ENCODE results near the gene ARMC2.

Gene ARMC2

DNA sequence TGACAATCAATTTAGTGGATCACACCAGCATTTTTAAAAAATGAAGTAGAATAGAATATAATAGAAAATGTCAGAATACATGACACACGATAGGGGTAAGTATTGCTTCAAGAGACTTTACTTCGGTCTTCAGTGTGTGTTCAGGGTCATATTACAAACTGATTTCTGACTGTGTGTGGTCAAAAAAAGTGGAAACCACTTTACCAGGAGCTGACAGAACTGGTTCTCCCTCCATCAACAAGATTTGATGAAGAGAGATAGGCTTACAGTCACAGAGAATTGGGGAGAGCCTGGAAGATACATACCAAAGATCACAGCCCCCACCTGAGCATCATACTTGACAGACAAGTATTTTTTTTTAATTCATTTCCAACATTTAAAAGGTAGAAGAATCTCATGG lies 21.7 kb downstream of the ARMC2 start:
- Histone ChIP-seq H3K27ac (ENCODE audit: low read length) (no peak overlapping the region), H3K9me3 (ENCODE audit: control insufficient read depth, insufficient read depth, low read length) (no peaks in the 10 kb centered on the region), H3K27me3 (ENCODE audit: control insufficient read depth, insufficient read depth, low read length) (no peaks in the 10 kb centered on the region), H3K36me3 (ENCODE audit: control insufficient read depth, insufficient read depth, low read length) (no peaks in the 10 kb centered on the region), H3K4me1 (ENCODE audit: control insufficient read depth, insufficient read depth, low read length) (0 out of 2 replicates have a peak, but pooled peaks cover 1% of the 10 kb centered on the region), H3K4me3 (ENCODE audit: low read length) (no peak overlapping the region)
- DNase-seq (ENCODE audit: low read depth, low spot score): no peak
- WGBS (ENCODE audit: insufficient coverage, insufficient read length): no CpG with 5 or more reads among the region's 2 CpGs

DNA sequence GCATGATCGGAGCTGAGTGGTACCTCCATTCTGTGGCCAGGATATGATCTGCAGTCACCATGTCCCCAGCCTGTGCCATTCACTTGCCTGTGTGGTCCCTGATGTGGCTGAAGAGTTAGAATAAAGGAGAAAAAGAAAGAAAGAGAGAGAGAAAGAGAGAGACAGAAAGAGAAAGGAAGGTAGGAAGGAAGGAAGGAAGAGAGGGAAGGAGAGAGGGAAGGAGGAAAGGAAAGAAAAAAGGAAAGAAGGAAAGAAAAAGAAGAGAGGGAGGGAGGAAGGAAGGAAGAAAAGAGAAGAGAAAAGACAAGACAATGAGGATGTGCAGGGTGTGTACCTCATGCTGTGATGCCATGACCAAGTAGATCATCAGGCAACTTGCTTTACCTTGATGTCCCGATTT lies 22.1 kb downstream of the ARMC2 start:
- WGBS (ENCODE audit: insufficient coverage, insufficient read length): no CpG with 5 or more reads among the region's 2 CpGs
- H3K9me3 ChIP-seq (ENCODE audit: control insufficient read depth, insufficient read depth, low read length): no peaks in the 10 kb centered on the region
- no peaks in the 10 kb centered on the region for H3K27me3 ChIP-seq (ENCODE audit: control insufficient read depth, insufficient read depth, low read length)
- H3K4me3 ChIP-seq (ENCODE audit: low read length): no peak overlapping the region
- no peak for DNase-seq (ENCODE audit: low read depth, low spot score)
- H3K27ac ChIP-seq (ENCODE audit: low read length): no peak overlapping the region
- no peaks in the 10 kb centered on the region for H3K36me3 ChIP-seq (ENCODE audit: control insufficient read depth, insufficient read depth, low read length)
- H3K4me1 ChIP-seq (ENCODE audit: control insufficient read depth, insufficient read depth, low read length): 0 out of 2 replicates have a peak, but pooled peaks cover 1% of the 10 kb centered on the region

DNA sequence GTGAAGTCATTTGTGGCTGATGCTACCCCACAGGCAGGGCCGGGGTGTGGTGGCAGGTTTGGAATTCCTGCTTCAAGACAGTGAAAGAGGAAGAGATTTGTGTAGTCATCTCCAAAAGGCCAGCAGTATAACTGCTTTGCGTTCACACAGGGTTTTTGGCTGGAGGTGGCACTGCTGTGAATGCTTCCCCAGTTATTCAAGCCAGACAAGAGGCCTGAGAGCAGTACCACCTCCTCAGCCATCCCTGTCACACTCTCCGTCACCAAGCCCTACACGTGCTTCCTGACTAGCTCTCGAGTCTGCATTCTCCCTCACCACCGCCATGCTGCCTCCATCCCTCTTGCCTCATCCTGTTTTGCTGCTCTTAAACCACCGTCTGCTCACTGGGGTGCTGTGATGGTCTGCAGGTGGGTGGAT lies 23.9 kb downstream of the ARMC2 start:
- no peaks in the 10 kb centered on the region for H3K36me3 ChIP-seq (ENCODE audit: control insufficient read depth, insufficient read depth, low read length)
- no CpG with 5 or more reads among the region's 7 CpGs for WGBS (ENCODE audit: insufficient coverage, insufficient read length)
- H3K9me3 ChIP-seq (ENCODE audit: control insufficient read depth, insufficient read depth, low read length): no peaks in the 10 kb centered on the region
- 0 out of 2 replicates have a peak, but pooled peaks cover 1% of the 10 kb centered on the region for H3K4me1 ChIP-seq (ENCODE audit: control insufficient read depth, insufficient read depth, low read length)
- no peaks in the 10 kb centered on the region for H3K27me3 ChIP-seq (ENCODE audit: control insufficient read depth, insufficient read depth, low read length)
- H3K27ac ChIP-seq (ENCODE audit: low read length): no peak overlapping the region
- H3K4me3 ChIP-seq (ENCODE audit: low read length): no peak overlapping the region
- no peak for DNase-seq (ENCODE audit: low read depth, low spot score)

DNA sequence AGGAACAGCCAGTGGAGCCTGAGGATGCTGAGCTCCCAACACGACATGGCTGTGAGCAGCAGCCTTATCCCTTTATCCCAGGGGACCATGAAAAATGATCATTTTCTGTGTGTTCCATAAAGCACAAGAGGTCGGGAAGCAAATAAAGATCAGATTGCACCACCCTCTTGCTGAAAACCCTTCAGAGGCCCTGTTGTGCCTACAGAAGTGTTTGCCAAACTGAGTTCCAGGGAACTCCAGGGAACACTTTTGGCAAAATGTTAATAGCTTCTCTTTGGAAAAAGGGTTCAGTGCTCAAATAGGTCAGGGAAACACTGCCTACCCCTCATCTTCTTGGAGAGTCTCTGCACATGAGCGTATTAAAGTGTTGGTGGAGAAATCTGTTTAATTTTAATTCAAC lies 24.4 kb downstream of the ARMC2 start:
- Histone ChIP-seq H3K27me3 (ENCODE audit: control insufficient read depth, insufficient read depth, low read length) (no peaks in the 10 kb centered on the region), H3K36me3 (ENCODE audit: control insufficient read depth, insufficient read depth, low read length) (no peaks in the 10 kb centered on the region), H3K4me1 (ENCODE audit: control insufficient read depth, insufficient read depth, low read length) (0 out of 2 replicates have a peak, but pooled peaks cover 1% of the 10 kb centered on the region), H3K27ac (ENCODE audit: low read length) (no peak overlapping the region), H3K9me3 (ENCODE audit: control insufficient read depth, insufficient read depth, low read length) (no peaks in the 10 kb centered on the region), H3K4me3 (ENCODE audit: low read length) (no peak overlapping the region)
- WGBS (ENCODE audit: insufficient coverage, insufficient read length): no CpG with 5 or more reads among the region's 3 CpGs
- DNase-seq (ENCODE audit: low read depth, low spot score): no peak

DNA sequence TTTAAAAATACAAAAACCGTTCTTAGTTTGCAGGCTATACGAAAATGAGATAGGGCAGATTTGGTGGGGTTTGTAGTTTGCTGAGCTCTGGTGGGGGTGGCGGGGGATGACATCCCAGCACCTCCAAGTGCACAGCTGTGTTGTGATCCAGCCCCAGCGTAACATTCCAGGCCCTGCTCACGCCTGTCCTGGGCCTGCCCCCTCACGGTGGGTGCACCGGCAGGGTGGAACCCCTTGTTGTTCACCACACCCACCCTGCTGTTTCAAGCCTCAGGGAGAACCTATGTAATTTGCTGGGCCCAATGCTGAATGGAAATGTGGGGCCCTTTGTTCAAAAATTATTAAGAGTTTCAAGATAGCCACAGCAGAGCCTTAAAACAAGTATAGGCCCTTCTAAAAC lies 25.0 kb downstream of the ARMC2 start:
- H3K27ac ChIP-seq (ENCODE audit: low read length): no peak overlapping the region

DNA sequence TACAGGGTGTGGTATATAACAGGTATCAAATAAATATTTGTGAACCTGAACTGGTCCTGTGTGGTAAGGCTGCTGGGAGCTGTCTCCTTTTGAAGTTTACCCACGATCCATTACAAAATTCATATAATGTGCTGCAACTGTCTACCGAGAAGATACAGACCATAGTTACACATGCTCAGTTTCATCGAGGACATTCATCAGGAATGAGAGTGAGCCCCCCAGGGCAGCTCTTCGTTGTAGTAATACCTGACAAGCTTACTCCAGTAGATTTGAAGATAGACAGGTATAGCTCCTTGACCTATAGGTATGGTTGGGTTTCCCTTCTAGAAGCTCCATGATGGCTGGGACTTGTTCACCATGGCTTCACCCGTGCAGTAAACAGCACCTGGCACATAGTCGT lies 25.7 kb downstream of the ARMC2 start:
- no peak overlapping the region for H3K27ac ChIP-seq (ENCODE audit: low read length)
- H3K27me3 ChIP-seq (ENCODE audit: control insufficient read depth, insufficient read depth, low read length): no peaks in the 10 kb centered on the region
- H3K4me3 ChIP-seq (ENCODE audit: low read length): no peak overlapping the region
- no peaks in the 10 kb centered on the region for H3K9me3 ChIP-seq (ENCODE audit: control insufficient read depth, insufficient read depth, low read length)
- no peak for DNase-seq (ENCODE audit: low read depth, low spot score)
- no peaks in the 10 kb centered on the region for H3K36me3 ChIP-seq (ENCODE audit: control insufficient read depth, insufficient read depth, low read length)
- H3K4me1 ChIP-seq (ENCODE audit: control insufficient read depth, insufficient read depth, low read length): 0 out of 2 replicates have a peak, but pooled peaks cover 1% of the 10 kb centered on the region
- WGBS (ENCODE audit: insufficient coverage, insufficient read length): no CpG with 5 or more reads among the region's 6 CpGs

More for the DNA sequence above, 25.0 kb downstream of the ARMC2 start:
- Histone ChIP-seq H3K27me3 (ENCODE audit: control insufficient read depth, insufficient read depth, low read length) (no peaks in the 10 kb centered on the region), H3K36me3 (ENCODE audit: control insufficient read depth, insufficient read depth, low read length) (no peaks in the 10 kb centered on the region), H3K4me3 (ENCODE audit: low read length) (no peak overlapping the region), H3K9me3 (ENCODE audit: control insufficient read depth, insufficient read depth, low read length) (no peaks in the 10 kb centered on the region), H3K4me1 (ENCODE audit: control insufficient read depth, insufficient read depth, low read length) (0 out of 2 replicates have a peak, but pooled peaks cover 1% of the 10 kb centered on the region)
- 100% methylated on average over 1 of the region's 7 CpGs for WGBS (ENCODE audit: insufficient coverage, insufficient read length)
- no peak for DNase-seq (ENCODE audit: low read depth, low spot score)

DNA sequence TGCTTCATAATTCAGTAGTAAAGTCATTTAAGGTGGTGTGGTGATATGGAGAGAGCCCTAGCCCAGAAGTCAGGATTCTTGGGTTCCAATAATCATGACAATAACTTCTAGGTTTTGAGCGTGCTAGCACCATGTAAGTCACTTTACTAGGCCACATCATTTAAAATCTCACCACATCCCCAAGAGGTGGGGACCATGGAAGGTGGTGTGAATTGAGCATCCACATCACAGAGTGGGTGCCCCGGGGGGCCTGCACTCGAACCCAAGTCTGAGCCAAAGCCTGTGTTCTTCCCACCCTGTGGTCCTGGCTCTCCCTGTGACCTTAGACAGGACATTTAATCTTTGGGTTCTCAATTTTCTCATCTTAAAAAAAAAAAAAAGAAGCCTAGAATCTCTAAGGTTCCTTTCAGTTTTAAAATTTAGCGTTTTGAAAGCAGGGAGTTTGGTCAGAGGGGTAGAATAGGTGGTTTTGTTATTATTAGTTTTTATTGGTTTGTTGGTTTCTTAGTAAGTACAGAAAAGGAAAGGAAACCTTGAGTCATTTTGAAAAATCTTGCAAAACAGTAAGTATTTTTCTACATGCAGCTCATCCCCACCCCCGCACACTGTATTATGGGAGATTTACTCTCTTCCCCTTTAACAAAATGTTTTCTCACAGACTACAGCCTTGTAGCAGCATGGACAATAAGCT lies 26.4 kb downstream of the ARMC2 start:
- Histone ChIP-seq H3K9me3 (ENCODE audit: control insufficient read depth, insufficient read depth, low read length) (no peaks in the 10 kb centered on the region), H3K4me1 (ENCODE audit: control insufficient read depth, insufficient read depth, low read length) (0 out of 2 replicates have a peak, but pooled peaks cover 1% of the 10 kb centered on the region), H3K27me3 (ENCODE audit: control insufficient read depth, insufficient read depth, low read length) (no peaks in the 10 kb centered on the region), H3K27ac (ENCODE audit: low read length) (no peak overlapping the region), H3K4me3 (ENCODE audit: low read length) (no peak overlapping the region), H3K36me3 (ENCODE audit: control insufficient read depth, insufficient read depth, low read length) (no peaks in the 10 kb centered on the region)
- WGBS (ENCODE audit: insufficient coverage, insufficient read length): 100% methylated on average over 1 of the region's 5 CpGs
- no peak for DNase-seq (ENCODE audit: low read depth, low spot score)

DNA sequence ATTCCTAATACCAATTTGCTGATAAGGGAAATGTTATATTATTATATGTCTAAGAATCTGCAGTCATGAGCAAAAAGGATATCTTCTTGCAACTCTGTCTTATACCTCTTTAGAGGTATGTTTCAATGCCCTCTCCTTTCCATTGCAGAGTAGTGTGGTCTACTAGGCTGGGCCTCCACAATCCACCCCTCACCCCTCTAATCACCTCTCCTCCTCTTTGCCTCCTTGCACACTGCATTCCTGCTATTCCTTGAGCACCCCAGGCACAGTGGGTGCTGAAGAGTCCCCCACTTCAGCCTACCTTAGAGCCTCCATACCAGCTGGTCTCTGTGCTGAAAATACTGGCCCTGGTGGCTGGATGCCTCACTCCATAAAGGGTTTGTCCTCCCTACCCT lies 26.9 kb downstream of the ARMC2 start:
- Histone ChIP-seq H3K27ac (ENCODE audit: low read length) (no peak overlapping the region), H3K36me3 (ENCODE audit: control insufficient read depth, insufficient read depth, low read length) (no peaks in the 10 kb centered on the region), H3K4me3 (ENCODE audit: low read length) (no peak overlapping the region), H3K4me1 (ENCODE audit: control insufficient read depth, insufficient read depth, low read length) (0 out of 2 replicates have a peak, but pooled peaks cover 1% of the 10 kb centered on the region), H3K27me3 (ENCODE audit: control insufficient read depth, insufficient read depth, low read length) (no peaks in the 10 kb centered on the region), H3K9me3 (ENCODE audit: control insufficient read depth, insufficient read depth, low read length) (no peaks in the 10 kb centered on the region)
- DNase-seq (ENCODE audit: low read depth, low spot score): no peak

DNA sequence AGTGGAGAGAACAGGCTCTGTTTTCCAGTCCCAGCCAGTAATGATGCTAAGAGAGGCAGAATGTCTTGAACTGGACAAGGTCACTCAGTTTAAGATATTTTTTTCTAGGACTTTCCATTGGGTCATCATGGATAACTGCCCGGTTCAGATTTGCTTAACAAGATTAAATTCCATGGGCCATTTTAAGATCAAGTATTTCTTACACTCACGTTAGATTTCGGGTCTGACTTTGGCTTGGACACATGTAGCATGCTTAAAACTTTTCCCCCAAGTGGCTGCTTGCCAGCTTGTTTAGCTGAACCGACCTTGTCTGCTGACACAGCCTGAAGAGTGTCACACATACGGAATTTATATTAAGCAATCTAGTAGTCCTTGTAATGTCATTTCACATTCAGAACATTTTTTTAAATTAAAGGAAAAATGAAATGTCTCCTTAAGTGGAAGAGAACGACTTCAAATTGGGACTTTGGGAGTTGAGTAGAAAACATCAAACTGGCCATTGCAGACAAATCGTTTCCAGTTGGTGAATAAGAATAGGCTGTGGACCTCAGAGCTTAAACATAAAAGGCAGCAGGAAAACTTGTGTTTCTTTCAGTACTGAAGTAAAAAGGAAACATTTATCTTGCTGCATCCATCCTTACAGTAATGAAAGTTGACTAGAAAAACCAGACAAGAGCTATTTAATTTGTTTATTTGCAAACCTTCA lies 29.0 kb downstream of the ARMC2 start:
- DNase-seq (ENCODE audit: low read depth, low spot score): no peak
- H3K27ac ChIP-seq (ENCODE audit: low read length): no peak overlapping the region
- no peaks in the 10 kb centered on the region for H3K36me3 ChIP-seq (ENCODE audit: control insufficient read depth, insufficient read depth, low read length)
- H3K27me3 ChIP-seq (ENCODE audit: control insufficient read depth, insufficient read depth, low read length): no peaks in the 10 kb centered on the region
- H3K4me1 ChIP-seq (ENCODE audit: control insufficient read depth, insufficient read depth, low read length): 0 out of 2 replicates have a peak, but pooled peaks cover 1% of the 10 kb centered on the region
- no peak overlapping the region for H3K4me3 ChIP-seq (ENCODE audit: low read length)
- H3K9me3 ChIP-seq (ENCODE audit: control insufficient read depth, insufficient read depth, low read length): no peaks in the 10 kb centered on the region
- WGBS (ENCODE audit: insufficient coverage, insufficient read length): no CpG with 5 or more reads among the region's 7 CpGs

DNA sequence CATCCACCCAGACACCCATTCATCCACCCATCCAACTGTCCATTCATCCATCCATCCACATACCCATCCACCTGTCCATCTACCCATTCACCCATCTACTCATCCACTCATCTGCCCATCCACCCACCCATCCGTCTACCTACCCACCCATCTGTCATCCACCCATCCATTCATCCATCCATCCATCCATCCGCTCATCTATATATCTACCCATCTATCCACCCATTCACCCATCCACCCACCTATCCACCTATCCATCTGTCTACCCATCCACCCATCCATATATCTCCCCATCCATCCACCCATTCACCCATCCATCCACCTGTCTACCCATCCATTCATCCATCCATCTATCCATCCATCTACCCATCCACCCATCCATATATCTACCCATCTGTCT lies 30.7 kb downstream of the ARMC2 start:
- Histone ChIP-seq H3K9me3 (ENCODE audit: control insufficient read depth, insufficient read depth, low read length) (no peaks in the 10 kb centered on the region), H3K4me1 (ENCODE audit: control insufficient read depth, insufficient read depth, low read length) (no peaks in the 10 kb centered on the region), H3K4me3 (ENCODE audit: low read length) (no peak overlapping the region), H3K36me3 (ENCODE audit: control insufficient read depth, insufficient read depth, low read length) (no peaks in the 10 kb centered on the region), H3K27ac (ENCODE audit: low read length) (no peak overlapping the region), H3K27me3 (ENCODE audit: control insufficient read depth, insufficient read depth, low read length) (no peaks in the 10 kb centered on the region)
- DNase-seq (ENCODE audit: low read depth, low spot score): no peak
- no CpG with 5 or more reads among the region's 2 CpGs for WGBS (ENCODE audit: insufficient coverage, insufficient read length)
